HFFc6 (cell line): ENCODE results near the gene PRSS57. TPM values are rescaled to one million over a fixed set of nuclear protein-coding genes. Genes with fewer than 3 reads are reported as not detected.

Experiments used
- DNase-seq: peaks from one replicate; pipeline ENCODE4 v3.0.0-alpha.2; 2018
- H3K27ac Mint-ChIP-seq: 2 replicates; pipeline ENCODE4 v1.8.0; 2020; ENCODE audit warnings: mild to moderate bottlenecking, mixed read lengths
- H3K27me3 Mint-ChIP-seq: 2 replicates; pipeline ENCODE4 v1.8.0; 2021; ENCODE audit warnings: mild to moderate bottlenecking, moderate library complexity, mixed read lengths; ENCODE audit not compliant: insufficient read depth
- H3K36me3 Mint-ChIP-seq: 2 replicates; pipeline ENCODE4 v1.8.0; 2021; ENCODE audit warnings: low read depth, mixed read lengths
- H3K4me1 Mint-ChIP-seq: 2 replicates; pipeline ENCODE4 v1.8.0; 2020; ENCODE audit warnings: low read depth, mixed read lengths
- H3K4me3 Mint-ChIP-seq: 2 replicates; pipeline ENCODE4 v1.8.0; 2020; ENCODE audit warnings: mild to moderate bottlenecking, moderate library complexity, mixed read lengths
- H3K9me3 Mint-ChIP-seq: 2 replicates; pipeline ENCODE4 v1.8.0; 2020; ENCODE audit warnings: mild to moderate bottlenecking, mixed read lengths
- CTCF ChIP-seq: fragments of 200-600 bp; sonication (generic); IDR thresholded peaks from 2 replicates; pipeline ENCODE4 v1.5.0; 2021; ENCODE audit warnings: antibody characterized with exemption, mild to moderate bottlenecking
- total RNA-seq, 6 experiments: library from RNA; stranded (reverse); fragmentation: NEBNext Ultra II Directional; extraction: Animal tissue kit (Norgen Biotek cat#: 25700); gene quantifications; 2 replicates in 1 of 6; 3 replicates in 5 of 6; pipeline ENCODE4 v1.2.3, GENCODE V29; 2021

Gene PRSS57
- total RNA-seq, 6 experiments from 2014 or later, result not detected

DNA sequence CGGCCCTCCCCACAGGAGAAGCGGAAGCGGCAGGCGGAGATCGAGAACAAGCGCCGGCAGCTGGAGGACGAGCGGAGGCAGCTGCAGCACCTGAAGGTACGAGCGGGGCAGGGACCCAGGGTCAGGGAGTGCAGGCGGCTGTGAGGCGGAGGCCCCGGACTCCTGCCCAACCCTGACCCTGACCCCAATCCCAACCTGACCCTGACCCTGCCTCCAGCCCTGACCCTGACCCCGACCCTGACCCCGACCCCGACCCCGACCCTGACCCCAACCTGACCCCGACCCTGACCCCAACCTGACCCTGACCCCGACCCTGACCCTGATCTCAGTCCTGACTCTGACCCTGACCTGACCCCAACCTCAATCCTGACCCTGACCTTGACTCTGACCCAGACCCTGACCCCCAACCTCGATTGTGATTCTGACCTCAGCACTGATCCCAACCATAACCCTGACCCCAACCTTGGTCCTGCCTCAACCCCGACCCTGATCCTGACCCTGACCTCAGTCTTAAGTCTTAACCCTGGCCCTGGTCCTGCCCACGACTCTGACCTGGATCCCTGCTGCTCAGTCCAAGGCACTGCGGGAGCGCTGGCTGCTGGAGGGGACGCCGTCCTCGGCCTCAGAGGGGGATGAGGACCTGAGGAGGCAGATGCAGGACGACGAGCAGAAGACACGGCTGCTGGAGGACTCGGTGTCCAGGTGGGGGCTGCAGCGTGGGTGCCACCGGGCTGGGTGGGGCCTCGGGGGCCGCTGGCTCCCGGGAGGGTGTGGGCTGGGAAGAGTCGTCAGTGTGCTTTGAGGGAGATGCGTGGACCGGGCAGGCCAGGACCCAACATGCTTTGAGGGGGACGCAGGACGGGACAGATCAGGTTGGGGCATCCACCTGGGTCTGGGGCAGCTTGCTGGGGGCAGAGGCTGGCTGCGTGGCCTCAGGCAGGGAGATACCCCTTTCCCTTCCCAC lies 32.0 kb upstream of the PRSS57 start:
- Mint-ChIP-seq H3K4me1 (no peaks in the 10 kb centered on the region), H3K27me3 (no peaks in the 10 kb centered on the region; the same call in 1 of the 2 replicates), H3K27ac (no peak overlapping the region), H3K4me3 (no peak overlapping the region), H3K36me3 (no peaks in the 10 kb centered on the region), H3K9me3 (no peaks in the 10 kb centered on the region)
- no peak for DNase-seq
- TF ChIP-seq CTCF, result no peak

DNA sequence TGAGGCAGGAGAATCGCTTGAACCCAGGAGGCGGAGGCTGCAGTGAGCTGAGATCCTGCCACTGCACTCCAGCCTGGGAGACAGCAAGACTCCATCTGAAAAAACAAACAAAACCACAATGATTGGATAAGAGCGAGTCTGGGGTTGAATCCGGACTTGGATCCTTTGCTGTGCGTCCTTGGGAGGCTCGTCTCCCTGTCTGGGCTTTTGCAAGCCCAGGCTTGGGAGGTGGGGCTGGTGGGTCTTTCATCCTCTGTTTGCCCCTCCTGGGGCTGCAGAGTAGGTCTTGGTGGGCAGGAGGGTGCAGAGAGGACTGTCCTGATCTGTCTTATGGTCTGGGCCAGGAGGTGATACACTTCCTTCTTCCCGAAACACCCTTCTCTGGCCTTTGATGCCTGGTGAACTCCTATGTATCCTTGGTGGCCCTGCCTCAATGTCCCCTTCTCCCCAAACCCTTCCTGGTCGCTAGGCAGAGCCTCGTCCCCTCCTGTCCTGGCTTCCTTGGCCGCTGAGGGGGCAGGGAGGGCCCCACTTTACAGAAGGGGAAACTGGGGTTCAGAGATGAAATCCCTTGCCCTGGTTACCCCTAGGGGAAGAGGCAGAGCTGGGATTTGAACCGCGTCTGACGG lies 30.3 kb upstream of the PRSS57 start:
- no peak overlapping the region for H3K4me3 Mint-ChIP-seq
- no peaks in the 10 kb centered on the region for H3K36me3 Mint-ChIP-seq
- H3K4me1 Mint-ChIP-seq, result no peaks in the 10 kb centered on the region
- H3K27me3 Mint-ChIP-seq, result peaks cover 3% of the 10 kb centered on the region; the same call in 1 of the 2 replicates
- no peak for DNase-seq
- H3K9me3 Mint-ChIP-seq, result no peaks in the 10 kb centered on the region
- H3K27ac Mint-ChIP-seq, result no peak overlapping the region
- no peak for TF ChIP-seq CTCF

DNA sequence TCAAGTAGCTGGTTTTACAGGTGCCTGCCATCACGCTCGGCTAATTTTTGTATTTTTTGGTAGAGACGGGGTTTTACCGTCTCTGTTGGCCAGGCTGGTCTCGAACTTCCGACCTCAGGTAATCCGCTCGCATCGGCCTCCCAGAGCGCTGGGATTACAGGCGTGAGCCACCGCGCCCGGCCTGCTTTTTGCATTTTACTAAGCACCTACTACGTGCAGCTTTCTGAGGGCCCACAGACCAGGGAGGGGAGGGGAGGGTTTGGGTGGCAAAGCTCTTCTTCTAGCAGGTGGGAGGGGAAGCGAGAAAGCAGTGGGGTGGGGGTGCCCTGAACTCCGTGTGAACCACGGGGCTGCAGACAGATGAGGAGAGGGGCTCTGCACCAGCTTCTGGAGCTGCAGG lies 28.5 kb upstream of the PRSS57 start:
- DNase-seq, result no peak
- Mint-ChIP-seq H3K27me3 (peaks cover 3% of the 10 kb centered on the region; the same call in 1 of the 2 replicates), H3K4me3 (no peak overlapping the region), H3K9me3 (no peaks in the 10 kb centered on the region), H3K27ac (no peak overlapping the region), H3K4me1 (no peaks in the 10 kb centered on the region), H3K36me3 (no peaks in the 10 kb centered on the region)
- TF ChIP-seq CTCF, result no peak

DNA sequence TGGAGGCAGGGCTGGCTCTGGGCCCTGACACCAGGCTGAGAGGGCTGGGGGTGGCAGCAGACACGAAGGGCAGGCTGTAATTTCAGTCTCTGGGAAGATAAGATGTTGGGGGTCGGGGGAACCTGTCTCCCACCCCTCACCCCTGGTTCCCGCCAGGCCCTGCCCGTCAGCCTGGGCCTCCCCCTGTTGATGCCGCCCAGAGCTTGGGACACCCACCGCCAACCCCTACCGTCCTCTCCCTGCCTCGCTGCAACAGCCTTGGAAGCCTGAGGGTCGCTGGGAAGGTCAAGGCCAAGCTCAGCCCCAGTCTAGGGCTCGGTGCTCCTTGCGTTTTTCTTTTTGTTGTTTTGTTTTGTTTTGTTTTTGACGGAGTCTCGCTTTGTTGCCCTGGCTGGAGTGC lies 28.0 kb upstream of the PRSS57 start:
- TF ChIP-seq CTCF, result no peak
- DNase-seq, result no peak
- Mint-ChIP-seq H3K4me3 (no peak overlapping the region), H3K27ac (no peak overlapping the region), H3K4me1 (no peaks in the 10 kb centered on the region), H3K9me3 (no peaks in the 10 kb centered on the region), H3K36me3 (no peaks in the 10 kb centered on the region), H3K27me3 (peaks cover 6% of the 10 kb centered on the region; the same call in 1 of the 2 replicates)

- peaks cover 6% of the 10 kb centered on the region; the same call in 1 of the 2 replicates for H3K27me3 Mint-ChIP-seq
- no peaks in the 10 kb centered on the region for H3K4me1 Mint-ChIP-seq
- H3K4me3 Mint-ChIP-seq, result no peak overlapping the region
- no peak overlapping the region for H3K27ac Mint-ChIP-seq
- no peaks in the 10 kb centered on the region for H3K36me3 Mint-ChIP-seq
- no peaks in the 10 kb centered on the region for H3K9me3 Mint-ChIP-seq
- TF ChIP-seq CTCF, result no peak
- no peak for DNase-seq
These were observed 27.4 kb upstream of the PRSS57 start for GRCh38 chr19:722553-723101.
